OCI-LY1 (cell line): ENCODE data around the gene DOCK3.

Experiments
- CTCF ChIP-seq: fragments of 200-600 bp; sonication (generic), shearing (Covaris generic); IDR thresholded peaks from 2 replicates; pipeline ENCODE4 v1.5.1; 2017; ENCODE audit warnings: mild to moderate bottlenecking, antibody characterized with exemption, low read length, moderate library complexity, mixed read lengths
- EZH2 ChIP-seq: fragments of 200-600 bp; sonication (generic), shearing (Covaris generic); IDR thresholded peaks from 2 replicates; pipeline ENCODE4 v1.8.0; 2017; ENCODE audit warnings: borderline replicate concordance, mixed run types, mild to moderate bottlenecking, antibody characterized with exemption, low read length, moderate library complexity, mixed read lengths

- no peak for TF ChIP-seq CTCF
- TF ChIP-seq EZH2, result no peak
Observed at GRCh38 chr3:51382076-51382745, 707.5 kb downstream of the DOCK3 start.
